HCT116 (cell line): Measurements from ENCODE around the gene ZER1.

Source experiments
- CEBPB ChIP-seq: IDR thresholded peaks from 2 replicates; pipeline ENCODE4 v1.6.1; 2012; ENCODE audit warnings: low read depth
- CTCF ChIP-seq, 3 experiments: fragments of 200-600 bp in 1 of 3; sonication (generic) in 1 of 3; IDR thresholded peaks in 2 of 3; conservative IDR thresholded peaks in 1 of 3; 2 replicates each; pipeline ENCODE4 v1.5.1; 2012 to 2017; ENCODE audit warnings: low read depth in 2 of 3, low read length in 2 of 3, antibody characterized with exemption in 1 of 3, borderline replicate concordance in 1 of 3, control low read depth in 1 of 3, mild to moderate bottlenecking in 1 of 3, mixed read lengths in 1 of 3, mixed run types in 1 of 3, moderate library complexity in 1 of 3; ENCODE audit not compliant: insufficient read depth in 1 of 3
- POLR2A ChIP-seq: IDR thresholded peaks from 2 replicates; pipeline ENCODE4 v1.7.0; 2011; ENCODE audit warnings: borderline replicate concordance; ENCODE audit not compliant: insufficient read depth, insufficient read length; ENCODE audit errors: extremely low read depth
- YY1 ChIP-seq: IDR thresholded peaks from 2 replicates; pipeline ENCODE4 v1.6.1; 2011; ENCODE audit warnings: low read length, low read depth, moderate library complexity, mild to moderate bottlenecking; ENCODE audit not compliant: insufficient replicate concordance; ENCODE audit errors: extremely low read depth

GRCh38 chr9:128757602-128758001 lies 14.1 kb downstream of the ZER1 start:
- TF ChIP-seq CTCF (IDR thresholded peaks at IDR 0.05 in 2 of 3, conservative IDR thresholded peaks at IDR 0.05 in 1 of 3; ENCODE audit: borderline replicate concordance in 1 of 3, insufficient read depth in 1 of 3, low read depth in 2 of 3, low read length in 2 of 3) (no peak), YY1 (no peak), CEBPB (no peak), POLR2A (no peak)
